Activated CD4-positive, alpha-beta T cell treated with anti-CD3 and anti-CD28 coated beads, Interleukin-2, Interleukin-4, amounts not matched to agents 100 ng/mL and 50 ng/mL, durations not matched to agents 16 hours and 8 hours (primary cell): ENCODE measurements around the gene USP11.
A peak's percentile ranks its signal among the peaks of the same experiment; 100 is the strongest.

Experiments used
- DNase-seq: peaks from one replicate; pipeline ENCODE4 v3.0.0-alpha.2; 2020; ENCODE audit warnings: low spot score

USP11 gene

GRCh38 chrX:47224896-47225290 lies 7.9 kb upstream of the USP11 start:
- no peak for DNase-seq

GRCh38 chrX:47226071-47226470 lies 6.7 kb upstream of the USP11 start:
- DNase-seq: no peak

GRCh38 chrX:47226531-47227333 lies 6.1 kb upstream of the USP11 start:
- DNase-seq: no peak

- DNase-seq: no peak
These were observed 5.5 kb upstream of the USP11 start for GRCh38 chrX:47227334-47227583.

GRCh38 chrX:47228550-47229270 lies 4.1 kb upstream of the USP11 start:
- no peak for DNase-seq

GRCh38 chrX:47229427-47229826 lies 3.4 kb upstream of the USP11 start:
- no peak for DNase-seq

GRCh38 chrX:47230136-47230868 lies 2.5 kb upstream of the USP11 start:
- DNase-seq: no peak

GRCh38 chrX:47231167-47231566 lies 1.6 kb upstream of the USP11 start:
- DNase-seq: no peak

- DNase-seq: no peak
These were observed 509 bp upstream of the USP11 start for GRCh38 chrX:47232197-47232802.

- DNase-seq: peak; percentile 94
These were observed 714 bp downstream of the USP11 start for GRCh38 chrX:47233333-47234113.

GRCh38 chrX:47234583-47234982 lies 1.8 kb downstream of the USP11 start:
- DNase-seq: no peak

- DNase-seq: no peak
These were observed 2.9 kb downstream of the USP11 start for GRCh38 chrX:47235691-47236103.

- no peak for DNase-seq
These were observed 6.4 kb downstream of the USP11 start for GRCh38 chrX:47239199-47239598.

GRCh38 chrX:47239898-47240545 lies 7.2 kb downstream of the USP11 start:
- no peak for DNase-seq

GRCh38 chrX:47240619-47241018 lies 7.8 kb downstream of the USP11 start:
- DNase-seq: no peak

- DNase-seq: no peak
These were observed 8.6 kb downstream of the USP11 start for GRCh38 chrX:47241201-47242011.

GRCh38 chrX:47242321-47242720 lies 9.5 kb downstream of the USP11 start:
- DNase-seq: no peak

GRCh38 chrX:47243351-47243750 lies 10.5 kb downstream of the USP11 start:
- DNase-seq: no peak

- DNase-seq: no peak
These were observed 11.9 kb downstream of the USP11 start for GRCh38 chrX:47244676-47245075.

GRCh38 chrX:47245156-47245555 lies 12.3 kb downstream of the USP11 start:
- no peak for DNase-seq
